NCI-H2171 (cell line): ENCODE measurements around the gene SLC24A3.

Experiments used
- DNase-seq: peaks from one replicate; lab custom pipeline; 2025; lab: John Stamatoyannopoulos, UW

SLC24A3 gene

DNA sequence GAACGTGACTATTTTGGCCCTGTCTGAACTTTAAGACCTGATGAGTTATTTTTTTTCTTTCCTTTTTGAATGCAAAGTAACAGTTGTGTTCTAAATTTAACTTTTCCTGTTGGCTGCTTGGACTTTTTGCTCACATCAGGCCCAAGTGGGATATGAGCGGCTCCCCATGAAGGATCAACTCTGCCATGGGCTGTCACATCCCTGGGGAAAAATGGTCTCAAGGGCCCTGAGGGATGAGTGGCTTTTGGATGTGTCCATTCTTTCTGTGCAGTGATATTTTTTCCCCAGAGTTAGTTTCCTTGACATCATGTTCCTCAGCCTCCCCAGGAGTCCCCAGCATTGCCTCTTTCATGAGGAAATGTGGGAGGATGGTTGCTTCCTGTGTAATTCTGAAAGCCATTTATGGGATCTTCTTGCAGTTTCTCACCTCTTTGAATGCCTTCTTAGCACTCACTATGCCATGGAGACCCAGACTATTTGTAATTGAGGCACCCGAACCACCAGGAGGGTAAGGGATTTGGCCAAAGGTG, 92.5 kb downstream of the SLC24A3 start:
- no peak for DNase-seq

DNA sequence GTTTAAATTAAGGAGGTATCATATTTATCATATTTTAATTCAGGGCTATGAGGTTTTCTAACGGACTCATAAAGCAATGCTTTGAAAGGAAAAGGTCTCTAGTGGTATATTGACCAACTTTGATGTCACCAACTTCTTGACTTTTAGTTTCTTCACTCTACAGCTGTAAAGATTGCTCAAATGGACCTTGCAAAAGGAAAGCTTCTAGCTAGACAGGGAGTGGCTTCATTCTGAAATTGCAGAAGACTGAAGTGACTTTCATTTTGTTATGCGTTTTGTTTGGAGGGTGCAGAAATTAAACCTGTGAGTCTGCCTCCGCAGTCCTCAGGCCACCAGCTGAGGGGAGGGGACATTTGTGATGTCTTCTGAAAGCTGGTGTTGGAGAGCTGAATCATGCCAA, 95.7 kb downstream of the SLC24A3 start:
- DNase-seq = no peak

GRCh38 chr20:19310541-19310940, 98.1 kb downstream of the SLC24A3 start:
- no peak for DNase-seq

- no peak for DNase-seq
These were observed 101.1 kb downstream of the SLC24A3 start for GRCh38 chr20:19313342-19314069.

DNA sequence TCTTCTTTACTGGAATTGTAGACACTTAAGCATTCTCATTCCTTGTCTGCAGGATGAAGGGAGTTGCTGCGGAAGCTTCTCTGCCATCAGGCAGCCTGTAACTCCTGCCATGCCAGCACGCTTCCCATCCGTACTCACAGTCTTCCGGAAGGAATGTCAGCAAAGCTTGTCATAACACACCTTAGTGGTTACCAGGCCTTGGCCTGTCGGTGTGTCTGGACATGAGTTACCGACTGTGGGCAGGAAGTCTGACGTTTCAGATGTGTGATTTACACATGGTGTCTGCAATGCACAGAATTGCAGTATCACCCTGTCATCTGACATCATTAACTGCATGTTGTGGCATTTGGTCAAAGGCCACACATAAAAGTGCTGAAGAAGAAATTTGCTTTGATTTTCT, 102.2 kb downstream of the SLC24A3 start:
- no peak for DNase-seq

- DNase-seq = no peak
These were observed 105.0 kb downstream of the SLC24A3 start for GRCh38 chr20:19317237-19318069.

GRCh38 chr20:19318610-19319009, 106.2 kb downstream of the SLC24A3 start:
- no peak for DNase-seq

GRCh38 chr20:19320005-19320404, 107.6 kb downstream of the SLC24A3 start:
- DNase-seq = no peak

DNA sequence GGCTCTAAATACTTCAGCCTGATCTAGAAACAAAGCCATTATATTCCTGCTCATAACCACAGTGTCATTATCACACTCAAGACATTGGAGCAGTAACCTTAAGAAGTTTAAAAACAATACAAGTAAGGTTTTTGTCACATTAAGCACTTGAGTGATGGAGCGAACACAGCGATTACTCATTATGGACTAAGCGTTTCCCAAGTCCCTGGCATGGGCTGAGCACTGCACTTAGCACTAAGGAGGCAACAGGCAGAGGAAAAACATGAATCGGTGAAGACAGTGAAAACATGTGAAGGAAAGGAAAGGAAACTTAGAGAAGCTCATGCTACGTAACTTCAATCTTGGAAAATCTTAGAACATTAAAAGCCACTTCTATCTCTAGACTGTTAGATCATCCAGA, 108.7 kb downstream of the SLC24A3 start:
- DNase-seq = no peak

DNA sequence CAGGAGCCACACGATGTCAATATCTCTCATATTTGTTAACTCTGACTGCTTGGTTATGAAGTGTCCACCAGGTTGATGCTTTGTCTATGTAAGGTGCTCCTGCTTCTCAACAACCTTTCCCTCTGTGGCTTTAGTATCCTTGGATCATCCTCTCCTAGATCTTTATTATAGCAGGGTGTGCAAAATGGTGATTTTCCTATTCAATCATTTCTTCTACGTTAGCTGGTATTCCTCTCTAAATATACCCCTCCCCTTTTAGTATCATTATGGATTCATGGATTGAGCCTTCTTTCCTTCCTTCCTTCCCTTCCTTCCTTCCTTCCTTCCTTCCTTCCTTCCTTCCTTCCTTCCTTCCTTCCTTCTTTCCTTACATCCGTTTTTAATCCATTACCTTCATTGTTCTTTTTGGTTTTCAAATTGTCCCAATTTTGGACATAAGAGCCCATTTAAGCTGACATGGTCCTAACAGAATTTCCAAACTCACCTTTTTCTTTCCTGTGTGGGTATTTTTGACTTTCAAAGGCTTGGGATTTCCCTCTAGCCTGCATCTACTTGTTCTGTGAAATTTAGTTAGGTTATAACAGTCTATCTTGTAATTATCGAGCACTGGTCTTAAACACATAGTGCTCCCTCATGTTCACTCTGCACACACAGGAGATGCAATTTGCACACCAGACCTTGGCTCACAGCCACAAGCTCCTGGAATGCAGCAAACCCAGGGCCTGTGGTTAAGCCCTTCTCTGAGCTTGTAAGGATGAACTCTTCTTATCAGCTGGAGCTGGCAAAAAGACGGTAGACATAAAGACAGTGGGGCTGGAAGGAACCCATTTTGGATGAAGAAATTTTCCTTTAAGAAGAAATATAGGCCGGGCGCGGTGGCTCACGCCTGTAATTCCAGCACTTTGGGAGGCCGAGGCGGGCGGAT, 109.9 kb downstream of the SLC24A3 start:
- no peak for DNase-seq

DNA sequence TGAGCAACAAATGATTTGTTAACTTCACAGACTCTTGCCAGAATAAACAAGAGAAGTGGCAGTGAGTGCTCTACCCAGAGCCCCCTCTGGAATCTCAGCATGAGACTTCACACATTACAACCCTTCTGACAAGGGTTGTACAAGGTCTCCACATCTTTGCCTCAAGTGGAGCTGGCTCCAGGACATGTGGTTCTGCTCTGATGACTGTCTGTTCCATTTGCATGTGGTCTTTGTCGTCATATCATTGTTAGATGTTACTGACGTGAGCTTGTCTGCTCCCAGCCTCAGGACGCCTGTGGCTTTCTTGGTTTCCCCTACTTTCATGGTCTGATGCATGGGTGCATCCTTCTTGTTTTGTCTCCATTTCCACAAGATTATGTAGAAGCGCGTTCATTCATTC, 115.0 kb downstream of the SLC24A3 start:
- DNase-seq = no peak

DNA sequence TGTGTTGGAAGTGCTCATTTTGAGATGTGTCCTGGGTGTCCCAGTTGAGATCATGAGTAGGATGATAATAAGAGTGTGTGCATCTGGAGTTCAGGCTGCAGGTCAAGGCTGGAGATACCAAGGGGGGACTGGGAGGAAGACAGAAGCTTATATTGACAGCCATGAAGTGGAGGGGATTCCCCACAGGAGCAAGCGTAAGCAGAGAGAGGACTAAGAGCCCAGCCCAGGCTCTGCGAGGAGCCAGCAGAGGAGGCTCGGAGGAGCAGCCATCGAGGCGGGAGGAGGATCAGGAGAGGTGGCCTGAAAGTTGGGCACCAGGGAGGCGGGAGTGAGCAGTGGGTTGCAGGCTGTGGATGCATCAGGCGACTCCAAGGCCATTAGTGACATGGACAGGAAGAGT, 116.2 kb downstream of the SLC24A3 start:
- no peak for DNase-seq

DNA sequence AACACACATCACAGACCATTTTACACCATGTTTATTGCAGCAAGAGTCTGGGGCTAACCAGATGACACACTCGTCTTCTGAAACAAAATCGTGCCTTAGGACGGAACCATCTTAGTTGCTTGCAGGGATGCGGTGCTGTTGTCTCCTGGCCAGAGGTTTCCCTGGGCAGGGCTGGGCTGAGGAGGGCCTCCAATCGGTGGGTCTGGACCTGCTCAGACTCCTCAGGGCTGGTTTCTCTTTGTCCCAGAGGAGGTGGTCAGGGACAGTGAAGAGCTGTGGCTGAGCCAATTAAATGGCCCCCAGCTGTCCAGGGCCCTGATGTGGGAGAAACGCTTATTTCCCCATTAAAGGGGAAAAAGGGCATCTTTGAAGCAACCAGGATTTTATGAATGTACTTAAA, 117.6 kb downstream of the SLC24A3 start:
- no peak for DNase-seq

GRCh38 chr20:19330731-19331130, 118.3 kb downstream of the SLC24A3 start:
- no peak for DNase-seq

DNA sequence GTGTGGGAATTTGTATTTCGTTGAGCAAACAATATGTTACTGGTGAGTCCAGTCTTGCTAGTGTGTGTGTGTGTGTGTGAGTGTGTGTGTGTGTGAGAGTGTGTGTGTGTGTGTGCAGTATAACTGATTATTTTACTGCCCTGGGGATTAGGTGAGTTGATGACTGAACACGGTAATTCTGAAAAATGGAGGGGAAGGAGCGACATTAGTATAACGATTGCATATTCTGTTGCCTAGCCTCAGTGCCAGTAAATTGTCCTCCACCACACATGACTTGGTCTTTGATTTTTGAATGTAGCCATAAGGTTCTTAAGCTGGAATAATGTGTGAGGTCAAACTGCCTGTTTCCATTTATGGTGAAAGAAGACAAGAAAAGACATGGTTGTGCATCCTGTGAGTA, 121.1 kb downstream of the SLC24A3 start:
- no peak for DNase-seq

DNA sequence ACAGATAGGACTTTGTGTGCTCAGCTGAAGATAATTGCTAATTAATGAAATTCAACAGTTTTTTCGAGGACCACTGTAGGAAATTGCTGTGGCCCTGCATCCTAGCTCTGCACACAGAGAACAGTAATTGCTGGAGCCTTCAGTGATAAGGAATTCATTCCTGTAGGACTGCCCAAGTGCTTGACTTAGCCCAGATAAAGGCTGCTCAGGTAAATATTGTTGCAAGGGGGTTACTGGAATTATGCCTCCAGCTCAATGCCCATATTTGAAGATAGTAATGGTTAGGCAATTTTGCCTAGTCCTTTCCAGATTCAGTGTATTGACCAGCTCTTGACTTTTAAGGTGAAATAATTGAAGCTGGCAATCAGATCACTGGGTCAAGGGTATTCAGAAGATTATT, 122.9 kb downstream of the SLC24A3 start:
- no peak for DNase-seq

DNA sequence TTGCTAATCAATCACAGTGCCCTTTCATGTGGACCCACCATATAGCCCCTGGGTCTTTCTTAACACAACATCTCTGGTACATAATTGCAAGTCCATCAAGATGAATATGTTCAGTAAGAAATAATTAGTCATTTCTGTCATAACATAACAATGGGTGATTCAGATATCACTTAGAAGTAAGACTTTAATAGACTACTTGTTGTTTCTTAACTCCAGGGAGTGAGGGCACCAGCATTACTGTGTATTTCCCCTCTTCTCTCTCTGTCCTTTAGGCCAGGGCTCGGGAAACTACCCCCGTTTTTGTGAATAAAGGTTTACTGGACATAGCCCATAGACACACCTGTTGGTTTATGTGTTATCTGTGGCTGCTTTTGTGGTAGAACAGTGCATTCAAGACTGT, 123.5 kb downstream of the SLC24A3 start:
- DNase-seq = no peak

GRCh38 chr20:19336631-19337030, 124.2 kb downstream of the SLC24A3 start:
- no peak for DNase-seq

- DNase-seq = no peak
These were observed 125.9 kb downstream of the SLC24A3 start for GRCh38 chr20:19338380-19338779.

DNA sequence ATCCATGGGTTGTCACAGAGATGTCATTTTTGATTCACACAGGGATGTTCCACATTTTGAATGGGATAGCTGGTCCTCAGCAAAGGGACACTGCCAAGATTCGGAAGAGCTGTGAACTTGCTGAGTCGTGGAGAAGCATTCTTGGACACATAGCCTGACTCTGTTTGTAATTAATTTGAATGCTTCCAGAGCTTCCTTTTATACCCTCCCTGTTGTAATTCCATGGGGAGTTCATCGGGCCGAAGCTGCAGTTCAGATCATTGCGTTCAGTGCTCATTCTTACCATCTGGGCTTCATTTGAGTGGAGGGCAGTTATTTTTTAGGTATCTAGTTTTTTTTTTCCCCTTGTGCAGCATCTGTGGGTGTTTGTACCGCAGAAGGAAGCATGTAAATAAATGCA, 126.5 kb downstream of the SLC24A3 start:
- DNase-seq = no peak

DNA sequence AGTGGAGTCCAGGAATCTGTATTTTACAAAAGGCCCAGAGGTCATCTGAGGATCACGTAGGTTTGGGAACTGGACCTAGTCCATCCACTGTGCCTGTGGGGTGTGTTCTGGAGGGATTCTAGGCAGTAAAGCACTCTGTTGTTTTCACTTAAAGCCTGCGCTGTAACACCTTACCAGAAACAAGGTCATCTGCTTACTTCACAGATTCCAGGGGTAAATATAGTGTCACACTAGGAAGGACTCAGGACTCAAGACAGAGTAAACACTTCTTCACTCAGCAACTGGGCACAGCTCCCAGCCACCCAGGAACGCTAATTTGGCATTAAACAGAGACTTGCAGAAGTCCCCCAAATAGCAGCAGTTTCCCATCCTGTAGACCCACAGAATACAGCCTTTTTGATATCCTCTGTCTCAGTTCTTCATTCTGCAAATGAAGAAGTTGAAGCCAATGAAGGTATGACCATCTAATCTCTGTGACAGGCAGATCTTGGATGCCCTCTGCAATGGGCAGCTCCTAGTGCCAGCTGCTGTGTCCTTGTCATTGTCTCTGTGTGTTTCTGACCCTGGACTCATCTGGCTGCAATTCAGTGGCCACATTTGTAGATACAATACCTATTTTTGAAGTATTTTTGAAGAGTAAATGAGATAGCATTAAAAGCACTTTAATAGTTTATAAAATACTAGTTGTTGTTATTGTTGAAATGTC, 129.1 kb downstream of the SLC24A3 start:
- DNase-seq = no peak

DNA sequence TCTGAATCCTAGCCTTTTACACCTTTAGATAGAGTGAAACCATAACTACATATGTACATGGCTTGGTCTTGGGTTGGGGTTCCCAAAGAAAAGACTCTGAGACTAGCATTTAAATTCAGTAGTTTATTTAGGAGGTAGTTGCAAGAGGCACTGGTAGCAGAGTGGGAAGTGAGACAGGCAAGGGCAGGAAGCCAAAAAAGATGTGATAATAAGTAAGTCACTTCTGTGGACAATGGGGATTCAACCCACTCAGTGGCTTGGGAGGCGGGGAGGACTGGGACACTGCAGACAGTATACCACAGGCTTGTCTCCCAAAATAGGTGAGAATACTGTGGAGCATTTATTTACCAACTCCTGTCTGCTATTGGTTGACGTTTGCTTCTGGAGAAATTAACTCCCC, 131.9 kb downstream of the SLC24A3 start:
- DNase-seq = no peak
